OCI-LY7 (cell line): Measurements from ENCODE around the gene SHTN1.

ENCODE experiments used
- CTCF ChIP-seq: fragments of 200-600 bp; sonication (generic); conservative IDR thresholded peaks from 2 replicates; pipeline ENCODE4 v1.5.1; 2014; ENCODE audit warnings: mild to moderate bottlenecking, antibody characterized with exemption, low read length, moderate library complexity, mixed read lengths
- EZH2phosphoT487 ChIP-seq: fragments of 200-600 bp; sonication (generic); IDR thresholded peaks from 2 replicates; pipeline ENCODE4 v1.6.1; 2018; ENCODE audit warnings: low read depth, borderline replicate concordance, mild to moderate bottlenecking, mixed run types, antibody characterized with exemption, low read length, moderate library complexity, mixed read lengths

- TF ChIP-seq CTCF = no peak
- no peak for TF ChIP-seq EZH2phosphoT487
These were observed 118.2 kb downstream of the SHTN1 start for GRCh38 chr10:116886772-116887171.
